NCI-H226 (cell line): ENCODE data around the gene PALM2AKAP2.
A peak's percentile ranks its signal among the peaks of the same experiment; 100 is the strongest.

Experiments
- DNase-seq: peaks from one replicate; pipeline ENCODE4 v3.0.0-alpha.2; 2015

Gene PALM2AKAP2

DNA sequence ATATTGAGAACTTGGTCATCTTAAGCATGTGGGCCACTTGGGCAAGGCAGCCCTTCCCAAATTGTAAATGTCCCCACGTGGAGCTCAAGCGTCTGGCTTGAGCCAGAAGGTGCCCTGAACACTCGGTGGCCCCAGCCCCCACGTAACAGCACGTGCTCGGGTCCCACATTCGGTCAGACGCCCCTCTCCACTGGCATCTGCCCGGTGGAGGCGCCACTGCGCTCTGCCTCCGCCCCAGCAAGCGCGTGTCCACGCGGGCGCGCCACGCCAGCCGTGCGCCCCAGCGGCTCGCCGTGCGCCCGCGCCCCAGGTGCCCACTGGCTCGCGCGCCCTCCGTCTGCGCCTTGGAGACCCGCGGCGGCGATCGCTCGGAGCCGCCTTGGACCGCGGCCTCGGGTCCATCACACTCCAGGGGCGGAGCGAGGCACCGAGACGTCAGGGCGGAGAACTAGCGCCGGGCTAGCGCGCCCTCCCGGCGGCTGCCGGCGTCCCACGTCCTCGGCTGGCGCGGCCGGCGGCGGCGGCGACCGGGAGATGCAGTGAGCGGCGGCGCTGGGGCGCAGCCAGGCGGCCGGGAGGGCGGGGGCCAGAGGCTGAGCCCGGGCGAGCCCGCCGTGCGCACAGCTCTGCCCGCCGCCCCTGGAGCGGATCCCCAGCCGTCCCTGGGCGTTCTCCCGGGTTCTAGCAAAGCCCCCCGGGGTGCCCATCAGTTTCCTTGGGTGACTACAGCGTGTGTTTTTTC, at the start of gene PALM2AKAP2:
Gene PALM2AKAP2 (plus strand): TSS at position 488 of the 742 bp plus-strand sequence. CDS start 291 bp downstream, outside the sequence.
- peak; percentile 50 for DNase-seq

- DNase-seq, result peak; percentile 55
Observed at GRCh38 chr9:109730228-109730627, 49.8 kb upstream of the PALM2AKAP2 start.

- DNase-seq, result peak; percentile 44
Observed at GRCh38 chr9:109733690-109734089, 46.3 kb upstream of the PALM2AKAP2 start.

- no peak for DNase-seq
Observed at GRCh38 chr9:109734814-109735213, 45.2 kb upstream of the PALM2AKAP2 start.

DNA sequence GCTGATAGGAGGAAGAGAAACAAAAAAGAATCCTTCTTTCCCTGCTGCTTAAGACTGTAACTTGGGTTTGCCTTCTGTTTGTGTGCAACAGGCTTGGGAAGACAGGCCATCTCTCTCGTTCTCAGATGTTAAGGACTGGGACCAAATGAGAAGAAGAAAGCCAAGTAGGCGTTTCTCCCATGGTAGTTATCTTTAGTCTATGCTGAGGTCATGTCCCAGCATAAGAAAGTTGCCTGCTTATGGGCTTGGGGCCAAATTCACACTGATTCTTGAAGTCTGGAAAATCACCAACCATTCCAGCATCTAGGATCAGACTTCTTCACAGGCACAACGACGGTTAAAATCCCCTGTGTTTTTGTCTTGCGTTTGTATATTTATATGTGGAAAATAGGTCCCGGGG, 44.2 kb upstream of the PALM2AKAP2 start:
- no peak for DNase-seq

DNA sequence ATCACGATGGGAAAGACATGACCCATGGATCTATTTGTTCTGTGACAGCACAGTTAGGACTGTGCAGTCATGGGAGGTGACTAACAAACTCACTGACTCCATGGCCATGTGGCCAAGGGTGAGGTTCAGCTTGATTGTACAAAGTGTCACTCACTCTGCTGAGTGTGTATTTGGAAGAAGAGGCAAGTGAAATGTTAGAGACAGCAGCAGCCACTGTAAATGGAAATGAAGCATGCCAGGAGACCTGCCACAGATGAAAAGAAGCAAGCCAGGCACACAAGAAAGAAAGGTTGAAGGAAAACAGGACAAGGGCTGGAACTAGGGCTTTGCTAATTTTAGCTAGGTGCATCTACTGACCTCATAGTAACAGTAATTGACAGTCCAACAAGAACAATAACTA, 42.7 kb upstream of the PALM2AKAP2 start:
- DNase-seq, result no peak

GRCh38 chr9:109739760-109740159, 40.2 kb upstream of the PALM2AKAP2 start:
- DNase-seq, result no peak

DNA sequence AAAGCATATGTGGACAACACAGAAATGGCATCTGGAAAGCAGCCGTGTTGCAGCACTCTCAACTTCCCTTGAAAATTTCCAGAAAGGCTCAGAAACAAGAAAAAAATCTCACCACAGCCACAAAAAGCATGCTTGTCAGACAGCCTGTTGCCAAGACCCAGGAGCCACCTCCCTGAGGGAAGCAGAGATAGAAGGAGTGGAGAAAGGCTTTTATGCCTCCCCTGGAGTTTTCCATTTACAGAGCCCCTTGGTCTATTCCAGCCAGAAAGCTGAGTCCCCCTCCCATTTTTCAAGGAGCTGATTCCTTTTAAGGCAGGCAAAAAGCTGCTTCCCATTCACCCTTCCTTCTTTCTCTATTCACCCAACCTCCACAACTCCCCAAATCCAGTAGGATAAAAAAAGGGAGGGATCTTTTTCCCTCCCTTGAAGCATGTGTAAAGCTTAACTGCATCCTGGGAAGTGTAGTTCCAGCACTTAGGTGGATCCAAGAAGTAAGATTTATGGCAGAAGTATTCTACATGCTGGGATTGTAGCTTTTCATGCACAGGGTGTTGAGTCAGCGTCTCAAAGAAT, 37.1 kb upstream of the PALM2AKAP2 start:
- no peak for DNase-seq

DNA sequence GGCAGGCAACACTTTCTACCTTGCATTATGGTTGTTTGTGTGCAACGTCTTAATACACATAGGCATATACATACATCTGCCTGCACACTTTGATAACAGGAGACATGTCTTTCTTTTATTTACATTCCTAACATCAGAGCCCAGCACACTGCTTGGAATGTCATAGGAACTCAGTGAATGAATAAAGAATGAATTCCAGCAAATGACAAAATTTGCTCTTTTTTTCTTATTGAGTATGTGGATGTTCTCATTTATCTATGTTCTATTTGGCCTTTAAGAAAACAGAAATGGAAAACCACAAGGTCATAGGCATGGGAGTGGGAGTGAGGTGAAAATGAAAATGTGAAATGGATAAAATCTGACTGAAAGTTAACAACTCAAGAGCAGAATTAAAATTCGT, 36.3 kb upstream of the PALM2AKAP2 start:
- DNase-seq, result no peak

DNA sequence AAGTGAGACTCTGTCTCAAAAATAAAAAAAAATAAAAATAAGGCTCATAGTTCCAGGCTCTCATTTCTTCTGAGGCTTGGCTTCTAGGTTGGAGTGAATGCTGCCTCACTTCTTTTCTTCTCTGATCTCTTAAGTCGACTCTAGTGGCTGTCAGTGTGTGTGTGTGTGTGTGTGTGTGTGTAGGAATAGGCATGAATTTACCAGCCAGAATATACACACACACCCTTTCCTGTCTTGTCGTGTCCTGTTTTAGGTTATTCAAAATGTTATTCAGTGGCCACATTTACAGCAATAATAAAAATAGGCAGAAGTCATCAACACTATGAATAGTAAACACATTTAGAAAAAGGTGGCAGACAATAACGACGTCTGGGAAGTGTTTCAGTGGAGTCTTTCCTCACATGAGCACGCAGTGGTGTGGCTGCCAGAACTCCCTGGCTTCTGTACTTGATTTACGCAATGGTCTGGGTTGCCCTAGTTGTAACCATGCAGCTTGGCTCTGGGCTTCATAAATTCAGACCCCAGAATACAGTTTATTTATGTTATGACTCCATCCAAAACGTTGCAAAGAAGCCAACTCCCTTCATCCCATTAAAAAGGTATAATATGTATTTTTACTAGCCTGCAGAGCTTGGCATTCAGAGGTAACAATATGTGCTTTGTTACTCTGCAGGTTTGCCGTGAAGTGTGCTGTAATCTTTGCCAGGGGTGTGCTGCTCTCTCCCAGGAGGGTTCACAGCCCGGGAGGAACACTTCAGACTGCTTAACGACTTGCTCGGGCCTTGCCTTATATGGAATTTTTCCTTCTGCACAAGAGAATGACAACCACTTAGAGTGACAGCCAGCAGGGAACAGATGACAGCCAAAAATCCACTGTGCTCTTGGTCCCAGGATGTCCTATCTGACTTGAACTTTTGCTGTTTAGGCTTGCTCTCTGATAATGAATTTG, 34.4 kb upstream of the PALM2AKAP2 start:
- DNase-seq, result no peak

- DNase-seq, result no peak
Observed at GRCh38 chr9:109751253-109751652, 28.7 kb upstream of the PALM2AKAP2 start.

DNA sequence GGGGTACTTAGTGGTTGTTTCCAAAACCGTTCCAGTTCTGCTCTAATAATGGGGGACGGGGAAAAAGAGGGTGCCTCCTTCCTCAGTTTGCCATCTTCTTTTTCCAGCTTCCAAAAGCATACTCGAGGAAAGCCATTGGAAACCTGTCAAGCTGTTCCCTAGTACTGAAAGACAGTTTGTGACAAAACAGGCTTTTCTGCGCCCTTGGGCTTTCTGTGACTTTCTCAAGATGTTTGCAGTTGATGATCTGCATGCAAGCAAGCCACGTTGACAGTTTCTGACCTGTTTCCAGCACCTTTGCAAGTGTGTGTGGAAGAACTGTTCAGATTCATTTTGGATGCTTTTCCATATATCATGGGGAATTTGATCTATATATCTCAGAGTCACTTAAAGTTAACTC, 26.7 kb upstream of the PALM2AKAP2 start:
- no peak for DNase-seq

- no peak for DNase-seq
Observed at GRCh38 chr9:109755040-109755439, 25.0 kb upstream of the PALM2AKAP2 start.

GRCh38 chr9:109759589-109759988, 20.4 kb upstream of the PALM2AKAP2 start:
- no peak for DNase-seq

DNA sequence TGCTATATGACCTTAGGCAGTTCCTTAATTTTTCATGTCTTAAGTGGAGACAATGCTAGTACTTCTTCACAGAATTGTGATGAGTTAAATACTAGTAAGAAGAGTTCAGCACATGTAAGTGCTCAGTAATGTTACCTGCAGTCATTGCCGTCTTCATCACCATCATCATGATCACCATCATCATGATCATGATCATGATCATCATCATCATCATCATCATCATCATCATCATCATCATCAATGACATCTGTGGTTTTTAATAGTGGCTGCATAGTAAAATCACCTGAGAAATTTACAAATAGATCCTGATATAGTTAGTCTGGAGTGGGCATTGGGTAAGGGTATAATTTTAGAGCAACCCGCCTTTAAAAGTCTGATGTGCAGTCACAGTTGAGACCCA, 14.7 kb upstream of the PALM2AKAP2 start:
- no peak for DNase-seq

DNA sequence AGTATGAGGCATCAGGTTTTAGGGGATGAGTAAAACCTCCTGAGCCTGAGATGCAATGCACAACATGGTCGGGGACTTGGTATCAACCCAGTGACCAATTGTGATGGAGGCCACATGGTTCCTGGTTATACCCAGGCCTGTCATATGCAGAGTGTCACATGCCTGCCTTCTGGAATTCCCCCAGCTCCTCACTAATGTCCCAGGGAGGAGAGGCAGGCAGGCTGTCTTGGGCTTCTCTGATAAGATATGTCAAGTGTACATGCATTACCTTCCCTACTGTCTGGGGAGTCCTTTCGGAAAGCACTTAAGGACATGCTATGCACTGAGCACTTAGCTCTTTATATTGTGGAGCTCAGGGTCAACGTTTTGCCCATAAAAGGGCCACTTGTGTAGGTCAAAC, 14.2 kb upstream of the PALM2AKAP2 start:
- no peak for DNase-seq

GRCh38 chr9:109766351-109766750, 13.6 kb upstream of the PALM2AKAP2 start:
- DNase-seq, result peak; percentile 96

DNA sequence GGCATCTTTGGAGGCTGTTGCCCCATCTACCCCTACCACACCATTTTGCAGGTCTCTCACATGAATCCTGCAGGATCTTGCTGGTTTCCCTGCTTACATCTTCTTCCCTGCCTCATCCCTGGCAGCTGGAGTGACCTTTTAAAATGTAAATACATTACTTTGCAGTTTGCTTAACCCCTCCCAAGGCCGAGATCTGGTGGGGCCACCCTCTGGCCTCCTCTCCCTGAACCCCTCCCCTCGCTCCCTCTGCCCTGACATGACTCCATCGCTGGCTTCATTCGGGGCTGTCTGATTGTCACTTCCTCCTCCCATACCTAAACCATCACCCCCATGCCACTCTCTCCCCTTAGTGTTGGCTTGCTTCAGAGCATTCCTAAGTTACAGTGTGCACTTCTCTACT, 12.6 kb upstream of the PALM2AKAP2 start:
- DNase-seq, result no peak

DNA sequence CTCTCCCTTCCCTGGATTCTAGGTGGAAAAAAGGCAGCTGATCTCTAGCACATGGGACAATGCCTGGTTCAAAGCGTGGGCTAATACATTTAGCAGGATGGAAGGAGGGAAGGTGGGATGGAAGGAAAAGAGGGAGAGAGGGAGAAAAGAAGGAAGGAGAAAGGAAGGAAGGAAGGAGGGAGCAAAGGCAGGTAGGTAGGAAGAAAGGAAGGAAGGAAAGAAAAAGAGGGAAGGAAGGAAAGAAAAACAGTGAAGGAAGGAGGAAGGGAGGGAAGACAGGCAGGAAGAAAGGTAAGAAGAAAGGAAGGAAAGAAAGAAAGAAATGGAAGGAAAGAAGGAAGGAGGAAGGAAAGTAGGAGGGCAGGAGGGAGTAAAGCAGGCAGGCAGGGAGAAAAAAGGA, 12.2 kb upstream of the PALM2AKAP2 start:
- no peak for DNase-seq

DNA sequence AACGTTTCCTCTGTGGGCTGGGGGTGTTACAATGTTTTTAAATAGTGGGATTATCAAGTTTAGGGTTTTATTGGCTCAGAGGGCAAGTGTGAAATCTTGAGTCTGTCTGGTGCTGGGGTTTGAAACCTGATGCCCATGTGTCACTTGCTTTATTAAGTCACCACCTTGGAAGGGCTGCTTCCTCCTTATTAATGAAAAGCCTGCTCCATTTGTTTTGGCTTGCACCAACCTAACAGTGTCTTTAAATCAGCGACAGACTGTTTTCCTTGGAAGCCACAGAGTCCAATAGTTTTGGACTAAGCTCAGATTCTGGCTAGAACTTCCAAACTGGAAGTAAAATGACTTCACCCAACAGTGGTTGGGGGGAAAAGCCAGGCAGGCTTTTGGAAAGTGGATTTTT, 10.7 kb upstream of the PALM2AKAP2 start:
- DNase-seq, result no peak

DNA sequence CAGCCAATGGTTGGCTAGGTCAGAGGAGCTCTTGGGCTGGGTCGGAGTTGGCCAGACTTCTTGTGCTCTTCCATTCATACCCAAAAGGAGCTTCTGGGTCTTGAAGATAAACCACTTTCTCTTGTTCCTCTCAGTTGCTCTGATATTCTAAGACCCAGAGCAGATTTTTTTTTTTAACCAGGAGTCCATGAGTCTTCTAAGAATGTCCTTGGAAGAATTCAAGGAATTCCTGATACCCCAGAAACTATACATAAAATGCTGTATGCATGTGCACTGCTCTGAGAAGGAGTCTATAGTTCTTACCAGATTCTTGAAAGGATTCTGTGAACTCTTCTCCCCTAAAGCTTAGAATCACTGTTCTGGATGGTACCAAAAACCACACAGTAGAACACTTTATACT, 9.9 kb upstream of the PALM2AKAP2 start:
- no peak for DNase-seq

- DNase-seq, result peak; percentile 57
Observed at GRCh38 chr9:109771087-109771486, 8.9 kb upstream of the PALM2AKAP2 start.

GRCh38 chr9:109771796-109772531, 8.0 kb upstream of the PALM2AKAP2 start:
- no peak for DNase-seq
